Activated naive CD4-positive, alpha-beta T cell treated with anti-CD3 and anti-CD28 coated beads for 36 hours (primary cell): ENCODE measurements around the gene THBD. TPM values are rescaled to one million over a fixed set of nuclear protein-coding genes. Genes with fewer than 3 reads are reported as not detected.

ENCODE experiments used
- total RNA-seq, 2 experiments: library from RNA; stranded (reverse); gene quantifications; one replicate each; pipeline ENCODE4 v1.2.3, GENCODE V29; 2021

THBD gene
- total RNA-seq, 2 experiments from 2014 or later, result not detected

Other genes starting within 250 kb of the THBD start
- not detected for gene SSTR4, start 14.4 kb downstream of the THBD start, total RNA-seq
- under 1 TPM in 1 of 2 experiments, not detected in 1; 0.05 TPM for gene CD93, start 36.7 kb upstream of the THBD start, total RNA-seq